ENCODE results near the gene PID1.

- TF ChIP-seq YY1 (IDR thresholded peaks at IDR 0.05; ENCODE audit: insufficient read depth, insufficient read length) (no peak), ZNF274 (IDR thresholded peaks at IDR 0.05; ENCODE audit: low read depth, low read length) (no peak)
These were observed 296.9 kb downstream of the PID1 start for GRCh38 chr2:228974169-228974568.
